NT2/D1 (cell line): Measurements from ENCODE around the gene ROCK2.

Experiments used
- SUZ12 ChIP-seq: IDR thresholded peaks from 2 replicates; pipeline ENCODE4 v1.6.1; 2011; ENCODE audit not compliant: insufficient read length, insufficient read depth; ENCODE audit errors: extremely low read depth
- YY1 ChIP-seq: IDR thresholded peaks from 2 replicates; pipeline ENCODE4 v1.6.1; 2011; ENCODE audit not compliant: insufficient read length, insufficient read depth
- ZNF274 ChIP-seq: IDR thresholded peaks from 2 replicates; pipeline ENCODE4 v1.6.1; 2011; ENCODE audit warnings: mild to moderate bottlenecking, low read depth, low read length

DNA sequence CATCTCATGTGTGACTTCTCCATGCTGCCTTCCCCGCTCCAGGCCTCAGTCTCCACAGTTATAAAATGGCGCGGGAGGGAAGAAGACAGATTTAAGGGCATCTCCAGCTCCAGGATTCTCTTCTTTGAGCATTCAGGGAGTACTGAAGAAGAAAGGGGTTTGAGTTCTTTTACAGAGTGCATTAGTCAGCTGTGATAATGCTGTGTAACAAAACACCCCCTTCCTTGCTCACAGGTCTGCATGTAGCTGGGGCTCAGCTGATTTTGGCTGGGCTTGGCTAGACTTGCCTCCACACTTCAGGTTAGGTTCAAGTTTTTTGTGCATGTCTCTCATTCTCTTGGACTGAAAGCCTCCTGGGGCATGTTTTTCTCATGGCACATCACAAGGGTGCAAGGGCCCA, 197.2 kb downstream of the ROCK2 start:
- TF ChIP-seq SUZ12 (no peak), ZNF274 (no peak), YY1 (no peak)
